ENCODE results near the gene RPS2. TPM values are rescaled to one million over a fixed set of nuclear protein-coding genes. Genes with fewer than 3 reads are reported as not detected.

The RPS2 gene
- polyA plus RNA-seq, 1 of the 3 experiments (the other 2 are of a cell fraction), result 6,384 TPM

- TF ChIP-seq CTCF (IDR thresholded peaks at IDR 0.05), result no peak
- peak; percentile 98 for TF ChIP-seq GABPA (IDR thresholded peaks at IDR 0.05; ENCODE audit: low read depth)
- no peak for TF ChIP-seq TCF12 (IDR thresholded peaks at IDR 0.05)
- peak; percentile 96 for TF ChIP-seq ELF1 (IDR thresholded peaks at IDR 0.05)
- no peak for TF ChIP-seq RXRA (IDR thresholded peaks at IDR 0.05; ENCODE audit: borderline replicate concordance, low read depth)
- no peak for TF ChIP-seq GATA2 (CRISPR knock-in tag; IDR thresholded peaks at IDR 0.05)
- TF ChIP-seq MAX (IDR thresholded peaks at IDR 0.05; ENCODE audit: low read depth), result peak; percentile 92
- TF ChIP-seq SIN3A (IDR thresholded peaks at IDR 0.05; ENCODE audit: borderline replicate concordance, low read depth, low read length), result peak; percentile 90; the same call in 1 of the 2 replicates
- peak; percentile 82 for TF ChIP-seq POLR2AphosphoS5 (IDR thresholded peaks at IDR 0.05; ENCODE audit: low read depth, low read length)
- no peak for TF ChIP-seq RFX5 (IDR thresholded peaks at IDR 0.05; ENCODE audit: low read length)
- no peak for TF ChIP-seq EZH2phosphoT487 (IDR thresholded peaks at IDR 0.05; ENCODE audit: borderline replicate concordance, low read depth)
These were observed 7.3 kb upstream of the RPS2 start, which contains the start of gene TBL3 (continued) for GRCh38 chr16:1971796-1972489.

- H2AFZ ChIP-seq (ENCODE audit: low read depth), result no peak overlapping the region
- 89% methylated on average over 39 of the region's 41 CpGs for WGBS (ENCODE audit: low lambda C conversion rate)
- no peak overlapping the region for H3K4me3 ChIP-seq (ENCODE audit: low read depth in 2 of 2, low read length in 1 of 2)
- no peaks in the 10 kb centered on the region for H3K9me3 ChIP-seq
- H3K79me2 ChIP-seq (ENCODE audit: insufficient read depth), result peaks cover 55% of the 10 kb centered on the region
- H3K27me3 ChIP-seq (ENCODE audit: insufficient read depth), result no peaks in the 10 kb centered on the region
- H3F3A ChIP-seq (replicated peaks; ENCODE audit: insufficient read depth), result peaks cover 12% of the 10 kb centered on the region
- DNase-seq, result no peak
- peaks cover 9% of the 10 kb centered on the region for H4K20me1 ChIP-seq (ENCODE audit: insufficient read depth)
- H3K9ac ChIP-seq, result no peak overlapping the region
- no peak overlapping the region for H3K27ac ChIP-seq (ENCODE audit: low read depth in 2 of 2, low read length in 1 of 2)
- peaks cover 0 to 22% of the 10 kb centered on the region in 2 experiments; a peak in 1 of 4 replicates for H3K4me1 ChIP-seq (ENCODE audit: control insufficient read depth in 1 of 2, insufficient read depth in 2 of 2, low read depth in 1 of 2, low read length in 1 of 2)
- peaks cover 5% of the 10 kb centered on the region in 2 experiments for H3K36me3 ChIP-seq (replicated peaks in 1 of 2; ENCODE audit: control insufficient read depth in 1 of 2, insufficient read depth in 2 of 2, low read length in 1 of 2)
- no peak for TF ChIP-seq NFIC (IDR thresholded peaks at IDR 0.05; ENCODE audit: borderline replicate concordance)
- no peak for TF ChIP-seq USF2 (IDR thresholded peaks at IDR 0.05; ENCODE audit: borderline replicate concordance, low read depth, low read length)
- TF ChIP-seq GATA2 (CRISPR knock-in tag; IDR thresholded peaks at IDR 0.05), result no peak
- no peak for TF ChIP-seq SIN3A (IDR thresholded peaks at IDR 0.05; ENCODE audit: borderline replicate concordance, low read depth, low read length)
- TF ChIP-seq ELF1 (IDR thresholded peaks at IDR 0.05), result no peak
- TF ChIP-seq TCF12 (IDR thresholded peaks at IDR 0.05), result no peak
- no peak for TF ChIP-seq SMC3 (IDR thresholded peaks at IDR 0.05; ENCODE audit: low read depth, low read length)
- TF ChIP-seq EZH2phosphoT487 (IDR thresholded peaks at IDR 0.05; ENCODE audit: borderline replicate concordance, low read depth), result no peak
- POLR2A ChIA-PET, result no interaction called here
- H3K4me2 ChIP-seq, result no peak overlapping the region
- CTCF ChIA-PET, result interaction anchor here (1.1 to 2.4 kb wide), 2 partner anchors 15 to 36 kb away, joined by 4 to 5 read pairs; partner anchors contain the start of gene GFER
- no peaks in the 10 kb centered on the region for H3K9me2 ChIP-seq
These were observed 3.7 kb upstream of the RPS2 start for GRCh38 chr16:1968146-1968953.
